ENCODE results near the gene SYTL3. TPM values are rescaled to one million over a fixed set of nuclear protein-coding genes. Genes with fewer than 3 reads are reported as not detected.

SYTL3 gene
- total and polyA plus RNA-seq, 8 donors: 3.1 to 14.6 (median 5.3) TPM

GRCh38 chr6:158677906-158678578, 28.2 kb downstream of the SYTL3 start:
- Histone ChIP-seq H3K9me3 (no peaks in the 10 kb centered on the region), H3K4me1 (no peaks in the 10 kb centered on the region), H3K27ac (no peak overlapping the region), H3K36me3 (no peaks in the 10 kb centered on the region), H3K4me3 (no peak overlapping the region), H3K27me3 (no peaks in the 10 kb centered on the region)
- 80 to 90% (median 88%) methylated on average over 11 of the region's 11 CpGs for WGBS, 5 donors
- TF ChIP-seq CTCF (IDR thresholded peaks at IDR 0.05) (no peak), POLR2A (IDR thresholded peaks at IDR 0.05) (no peak), POLR2AphosphoS5 (IDR thresholded peaks at IDR 0.05) (no peak), EP300 (IDR thresholded peaks at IDR 0.05) (no peak)
- intact Hi-C loops (cut with DNase I; ENCODE audit: low total_unique reads): no loop called here
- no peak for DNase-seq

DNA sequence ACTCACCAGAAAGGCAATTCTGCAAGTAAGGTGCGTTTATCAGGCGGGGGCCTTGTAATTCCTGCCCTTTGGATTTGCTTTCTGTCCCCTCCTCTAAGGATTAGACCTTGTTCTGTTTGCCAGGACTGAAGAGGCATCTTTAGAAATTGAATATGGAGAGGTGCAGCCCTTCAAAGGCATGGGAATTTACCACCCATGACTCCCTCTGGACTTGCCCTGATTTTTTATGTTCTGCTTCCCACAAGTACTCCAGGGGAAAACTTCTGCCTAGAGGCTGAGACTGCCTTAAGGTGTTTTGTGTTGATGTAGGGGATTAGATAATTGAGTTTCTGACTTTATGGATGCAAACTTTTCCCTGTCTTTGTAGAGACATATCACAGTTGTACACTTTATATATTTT, 30.2 kb downstream of the SYTL3 start:
- Histone ChIP-seq H3K9me3 (no peaks in the 10 kb centered on the region), H3K27ac (no peak overlapping the region), H3K4me3 (no peak overlapping the region), H3K27me3 (no peaks in the 10 kb centered on the region), H3K36me3 (no peaks in the 10 kb centered on the region), H3K4me1 (peaks cover 0 to 8% (median 2%) of the 10 kb centered on the region in 4 donors)
- TF ChIP-seq POLR2A (IDR thresholded peaks at IDR 0.05) (no peak), POLR2AphosphoS5 (IDR thresholded peaks at IDR 0.05) (no peak), CTCF (IDR thresholded peaks at IDR 0.05) (no peak), EP300 (IDR thresholded peaks at IDR 0.05) (no peak)
- WGBS, 5 donors: 90 to 99% (median 94%) methylated on average over 2 of the region's 2 CpGs
- intact Hi-C loops (cut with DNase I; ENCODE audit: low total_unique reads): no loop called here
- DNase-seq: no peak

DNA sequence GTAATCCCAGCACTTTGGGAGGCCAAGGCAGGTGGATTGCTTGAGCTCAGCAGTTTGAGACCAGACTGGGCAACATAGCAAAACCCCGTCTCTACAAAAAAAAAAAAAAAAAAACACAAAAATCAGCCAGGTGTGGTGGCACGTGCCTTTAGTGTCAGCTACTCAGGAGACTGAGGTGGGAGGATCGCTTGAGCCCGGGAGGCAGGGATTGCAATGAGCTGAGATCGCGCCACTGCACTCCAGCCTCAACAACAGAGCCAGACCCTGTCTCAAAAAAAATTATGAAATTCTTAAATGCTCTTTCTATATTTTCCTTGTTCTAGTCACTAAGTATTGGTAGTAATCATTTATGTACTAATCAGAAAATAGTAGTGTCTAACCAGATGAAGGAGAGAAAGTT, 30.6 kb downstream of the SYTL3 start:
- Histone ChIP-seq H3K4me1 (peaks cover 0 to 13% (median 3%) of the 10 kb centered on the region in 4 donors), H3K27me3 (no peaks in the 10 kb centered on the region), H3K36me3 (no peaks in the 10 kb centered on the region), H3K27ac (no peak overlapping the region), H3K4me3 (no peak overlapping the region), H3K9me3 (no peaks in the 10 kb centered on the region)
- no peak for DNase-seq
- no peak for TF ChIP-seq POLR2A (IDR thresholded peaks at IDR 0.05)
- TF ChIP-seq CTCF (IDR thresholded peaks at IDR 0.05): no peak
- TF ChIP-seq EP300 (IDR thresholded peaks at IDR 0.05): no peak
- TF ChIP-seq POLR2AphosphoS5 (IDR thresholded peaks at IDR 0.05): no peak
- 88 to 94% (median 92%) methylated on average over 6 of the region's 6 CpGs for WGBS, 5 donors
- intact Hi-C loops (cut with DNase I; ENCODE audit: low total_unique reads): no loop called here

DNA sequence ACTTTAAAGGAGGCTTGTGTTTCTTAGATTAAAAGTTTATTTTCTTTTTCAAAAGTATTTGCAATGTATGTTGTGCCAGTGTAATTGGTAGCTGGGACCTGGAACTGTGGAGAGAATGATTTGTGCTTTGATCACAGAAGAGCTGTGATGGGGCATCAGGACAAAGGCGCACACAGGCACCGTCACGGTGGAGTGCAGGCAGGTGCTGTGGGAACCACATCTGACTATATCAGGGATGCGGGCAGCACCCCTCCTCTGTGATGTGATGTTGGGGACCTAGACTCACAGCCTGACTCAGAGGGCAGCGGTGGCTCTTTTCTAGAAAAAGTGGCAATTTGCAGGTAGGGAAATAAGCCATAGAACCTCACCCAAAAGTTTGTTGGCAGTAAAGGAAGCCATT, 34.5 kb downstream of the SYTL3 start:
- Histone ChIP-seq H3K36me3 (no peaks in the 10 kb centered on the region), H3K27me3 (no peaks in the 10 kb centered on the region), H3K27ac (peak overlapping the region in 1 of 5 donors; percentile 54), H3K4me3 (no peak overlapping the region), H3K4me1 (peaks cover 8 to 31% (median 12%) of the 10 kb centered on the region in 4 donors), H3K9me3 (no peaks in the 10 kb centered on the region)
- DNase-seq: no peak
- WGBS, 5 donors: 93 to 95% (median 93%) methylated on average over 5 of the region's 5 CpGs
- TF ChIP-seq POLR2AphosphoS5 (IDR thresholded peaks at IDR 0.05): no peak
- no peak for TF ChIP-seq EP300 (IDR thresholded peaks at IDR 0.05)
- no peak for TF ChIP-seq POLR2A (IDR thresholded peaks at IDR 0.05)
- no peak for TF ChIP-seq CTCF (IDR thresholded peaks at IDR 0.05)
- intact Hi-C loops (cut with DNase I; ENCODE audit: low total_unique reads): no loop called here

Measured in stomach (tissue), 9 donors.